WTC11 (cell line): ENCODE data around the gene TAS1R1. TPM values are rescaled to one million over a fixed set of nuclear protein-coding genes. Genes with fewer than 3 reads are reported as not detected.

Experiments used
- ATAC-seq: fragments of 200-7000 bp; cut with Tn5 transposase; 2 replicates; pipeline ENCODE4 v1.10.0; 2021; ENCODE audit warnings: mild to moderate bottlenecking, moderate library complexity
- CTCF ChIA-PET: fragments of 300-600 bp; sonication (Branson Sonifier 250); formaldehyde crosslinking; loops from one replicate; lab custom pipeline; 2021; ENCODE audit warnings: antibody characterized with exemption; lab: Charles Lee
- POLR2A ChIA-PET: fragments of 350-600 bp; sonication (Branson Sonifier 250); formaldehyde crosslinking; loops from one replicate; lab custom pipeline; 2021; ENCODE audit warnings: antibody characterized with exemption; lab: Charles Lee
- DNase-seq: peaks from one replicate; pipeline ENCODE4 v3.0.0; 2021; ENCODE audit warnings: low spot score
- H3K27ac Mint-ChIP-seq: 2 replicates; pipeline ENCODE4 v1.8.0; 2021; ENCODE audit warnings: mixed read lengths
- H3K27me3 Mint-ChIP-seq: 2 replicates; pipeline ENCODE4 v1.8.0; 2021; ENCODE audit warnings: low read depth, mild to moderate bottlenecking, moderate library complexity, mixed read lengths
- H3K36me3 Mint-ChIP-seq: 2 replicates; pipeline ENCODE4 v1.8.0; 2021; ENCODE audit warnings: mixed read lengths
- H3K4me1 Mint-ChIP-seq: 2 replicates; pipeline ENCODE4 v1.8.0; 2022; ENCODE audit warnings: mixed read lengths
- H3K4me3 Mint-ChIP-seq: 2 replicates; pipeline ENCODE4 v1.8.0; 2021; ENCODE audit warnings: mild to moderate bottlenecking, moderate library complexity, mixed read lengths
- H3K9me3 Mint-ChIP-seq: 2 replicates; pipeline ENCODE4 v1.8.0; 2021; ENCODE audit warnings: mixed read lengths
- CREB1 ChIP-seq: sonication (generic); formaldehyde crosslinking; IDR thresholded peaks from 2 replicates; pipeline ENCODE4 v1.8.0; 2023; ENCODE audit warnings: mild to moderate bottlenecking, missing genetic modification reagents
- CREM ChIP-seq: sonication (generic); formaldehyde crosslinking; IDR thresholded peaks from 2 replicates; pipeline ENCODE4 v1.8.1; 2022; ENCODE audit warnings: mild to moderate bottlenecking, missing genetic modification reagents, moderate library complexity
- EMX1 ChIP-seq: fragments of 250-450 bp; sonication (Bioruptor Pico); IDR thresholded peaks from 2 replicates; pipeline ENCODE4 v1.8.0; 2021; ENCODE audit warnings: mild to moderate bottlenecking
- ESRRA ChIP-seq: sonication (generic); formaldehyde crosslinking; IDR thresholded peaks from 2 replicates; pipeline ENCODE4 v1.8.1; 2022; ENCODE audit warnings: mild to moderate bottlenecking, missing genetic modification reagents, borderline replicate concordance
- FOXK1 ChIP-seq: sonication (generic); formaldehyde crosslinking; IDR thresholded peaks from 2 replicates; pipeline ENCODE4 v1.8.0; 2022; ENCODE audit warnings: mild to moderate bottlenecking, moderate library complexity, missing genetic modification reagents
- GABPB1 ChIP-seq: sonication (generic); formaldehyde crosslinking; IDR thresholded peaks from 2 replicates; pipeline ENCODE4 v1.8.1; 2023; ENCODE audit warnings: mild to moderate bottlenecking, missing genetic modification reagents
- JUN ChIP-seq: sonication (generic); formaldehyde crosslinking; IDR thresholded peaks from 2 replicates; pipeline ENCODE4 v1.8.0; 2023; ENCODE audit warnings: mild to moderate bottlenecking, missing genetic modification reagents
- KAT7 ChIP-seq: sonication (generic); formaldehyde crosslinking; IDR thresholded peaks from 2 replicates; pipeline ENCODE4 v1.8.1; 2023; ENCODE audit warnings: missing genetic modification reagents, mild to moderate bottlenecking, borderline replicate concordance
- NFATC4 ChIP-seq: fragments of 250-450 bp; sonication (Bioruptor Pico); IDR thresholded peaks from 2 replicates; pipeline ENCODE4 v1.9.0; 2021; ENCODE audit warnings: mild to moderate bottlenecking
- NR2C2 ChIP-seq: sonication (generic); formaldehyde crosslinking; IDR thresholded peaks from 2 replicates; pipeline ENCODE4 v1.8.0; 2022; ENCODE audit warnings: mild to moderate bottlenecking, missing genetic modification reagents
- NR3C1 ChIP-seq: sonication (generic); formaldehyde crosslinking; conservative IDR thresholded peaks from 2 replicates; pipeline ENCODE4 v1.8.1; 2023; ENCODE audit warnings: low read depth, mild to moderate bottlenecking, missing genetic modification reagents
- RELA ChIP-seq: sonication (generic); formaldehyde crosslinking; IDR thresholded peaks from 2 replicates; pipeline ENCODE4 v1.8.1; 2022; ENCODE audit warnings: missing genetic modification reagents, mild to moderate bottlenecking, borderline replicate concordance
- SP1 ChIP-seq: sonication (generic); formaldehyde crosslinking; conservative IDR thresholded peaks from 2 replicates; pipeline ENCODE4 v1.8.1; 2022; ENCODE audit warnings: missing genetic modification reagents
- TEAD1 ChIP-seq: sonication (generic); formaldehyde crosslinking; IDR thresholded peaks from 2 replicates; pipeline ENCODE4 v1.8.0; 2022; ENCODE audit warnings: mild to moderate bottlenecking, missing genetic modification reagents
- TEAD4 ChIP-seq: sonication (generic); formaldehyde crosslinking; IDR thresholded peaks from 2 replicates; pipeline ENCODE4 v1.8.0; 2022; ENCODE audit warnings: mild to moderate bottlenecking, missing genetic modification reagents
- ZNF219 ChIP-seq: sonication (generic); formaldehyde crosslinking; IDR thresholded peaks from 2 replicates; pipeline ENCODE4 v1.8.0; 2023; ENCODE audit warnings: missing genetic modification reagents, mild to moderate bottlenecking, borderline replicate concordance
- ZNF423 ChIP-seq: fragments of 250-450 bp; sonication (Bioruptor Pico); IDR thresholded peaks from 2 replicates; pipeline ENCODE4 v2.1.2; 2022; ENCODE audit warnings: mild to moderate bottlenecking, moderate library complexity
- ZNF671 ChIP-seq: fragments of 250-450 bp; sonication (Bioruptor Pico); IDR thresholded peaks from 2 replicates; pipeline ENCODE4 v1.8.0; 2021; ENCODE audit warnings: mild to moderate bottlenecking
- total RNA-seq: library from RNA; stranded (reverse); gene quantifications from 3 replicates; pipeline ENCODE4 v1.2.3, GENCODE V29; 2021
- TF ChIP-seq, protein P1 (sequence below): fragments of 250-450 bp; sonication (Bioruptor Pico); conservative IDR thresholded peaks from 2 replicates; pipeline ENCODE4 v1.9.0; 2021; ENCODE audit warnings: mild to moderate bottlenecking
- TF ChIP-seq, protein P2 (sequence below): sonication (generic); formaldehyde crosslinking; IDR thresholded peaks from 2 replicates; pipeline ENCODE4 v1.8.0; 2022; ENCODE audit warnings: mild to moderate bottlenecking, missing genetic modification reagents
- TF ChIP-seq, protein P3 (sequence below): sonication (generic); formaldehyde crosslinking; IDR thresholded peaks from 2 replicates; pipeline ENCODE4 v1.8.1; 2022; ENCODE audit warnings: mild to moderate bottlenecking, moderate library complexity, missing genetic modification reagents
- TF ChIP-seq, protein P4 (sequence below): sonication (generic); formaldehyde crosslinking; IDR thresholded peaks from 2 replicates; pipeline ENCODE4 v1.8.0; 2023; ENCODE audit warnings: mild to moderate bottlenecking, missing genetic modification reagents
- TF ChIP-seq, protein P5 (sequence below): sonication (generic); formaldehyde crosslinking; IDR thresholded peaks from 2 replicates; pipeline ENCODE4 v1.8.0; 2023; ENCODE audit warnings: missing genetic modification reagents, mild to moderate bottlenecking, borderline replicate concordance
- TF ChIP-seq, protein P6 (sequence below): sonication (generic); formaldehyde crosslinking; IDR thresholded peaks from 2 replicates; pipeline ENCODE4 v1.8.0; 2022; ENCODE audit warnings: mild to moderate bottlenecking, missing genetic modification reagents

Gene TAS1R1
- total RNA-seq, 1 experiment from 2014 or later = 0.11 TPM

DNA sequence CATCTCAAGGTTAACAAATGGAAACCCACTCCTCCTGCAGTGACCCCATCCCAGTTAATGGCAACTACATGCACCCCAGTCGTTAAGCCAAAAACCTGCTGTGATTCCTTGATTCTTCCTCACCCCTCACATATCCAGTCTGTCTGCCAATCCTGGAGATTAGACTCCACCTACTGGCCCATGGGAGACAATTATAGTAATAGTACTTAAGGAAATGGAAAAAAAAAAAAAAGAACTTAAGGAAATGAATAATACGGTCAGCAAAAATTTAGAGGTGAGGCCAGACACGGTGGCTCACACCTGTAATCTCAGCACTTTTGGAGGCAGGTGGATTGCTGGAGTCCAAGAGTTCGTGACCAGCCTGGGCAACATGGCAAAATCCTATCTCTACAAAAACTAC is 7.8 kb upstream of the TAS1R1 start (continued):
- TF ChIP-seq, protein P1, sequence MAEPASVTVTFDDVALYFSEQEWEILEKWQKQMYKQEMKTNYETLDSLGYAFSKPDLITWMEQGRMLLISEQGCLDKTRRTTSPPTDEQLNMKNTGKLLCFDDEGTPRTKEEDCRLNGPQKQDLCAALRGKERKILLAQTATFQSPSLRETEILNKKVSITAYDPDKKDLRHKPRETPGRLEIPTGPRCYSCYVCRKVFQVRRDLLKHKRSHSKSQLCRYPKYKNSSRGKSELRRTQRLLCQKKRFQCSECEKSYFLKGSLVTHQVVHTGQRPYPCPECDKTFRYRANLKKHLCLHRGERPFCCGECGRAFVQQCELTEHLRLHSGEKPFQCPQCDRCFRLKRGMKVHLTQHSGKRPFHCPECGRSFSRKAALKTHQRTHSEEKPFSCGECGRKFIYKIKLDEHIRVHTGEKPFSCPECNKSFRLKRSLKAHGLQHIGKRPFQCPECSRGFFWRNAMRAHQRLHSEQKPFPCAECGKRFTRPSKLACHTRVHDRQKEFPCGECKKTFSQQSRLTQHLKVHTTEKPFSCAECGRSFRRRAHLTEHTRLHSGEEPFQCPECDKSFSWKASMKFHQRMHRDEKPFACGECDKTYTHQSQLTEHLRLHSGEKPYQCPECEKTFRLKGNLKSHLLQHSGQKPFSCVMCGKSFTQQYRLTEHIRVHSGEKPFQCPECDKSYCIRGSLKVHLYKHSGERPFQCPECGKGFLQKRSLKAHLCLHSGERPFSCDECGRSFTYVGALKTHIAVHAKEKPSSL (CRISPR knock-in tag) = no peak
- no peak for TF ChIP-seq KAT7 (CRISPR knock-in tag)
- TF ChIP-seq EMX1 (CRISPR knock-in tag) = no peak

- Mint-ChIP-seq H3K36me3 (peaks cover 9% of the 10 kb centered on the region), H3K9me3 (no peaks in the 10 kb centered on the region), H3K4me3 (peak within 1 kb of the TSS; percentile 84), H3K27ac (no peak within 1 kb of the TSS), H3K27me3 (no peaks in the 10 kb centered on the region; the same call in 1 of the 2 replicates), H3K4me1 (peaks cover 12% of the 10 kb centered on the region)
- peak; percentile 93 for ATAC-seq
- ChIA-PET POLR2A (interaction anchor here (0.9 kb wide), 1 partner anchor 25 kb away, joined by 3 read pairs; the partner anchor contains the start of gene ZBTB48), CTCF (interaction anchor here (0.8 to 3.8 kb wide), 27 partner anchors 12 to 516 kb away, joined by 3 to 21 read pairs (median 4); partner anchors contain the start of genes ACOT7, DNAJC11, KLHL21 and THAP3)
- peak; percentile 97 for DNase-seq
- TF ChIP-seq, protein P2, sequence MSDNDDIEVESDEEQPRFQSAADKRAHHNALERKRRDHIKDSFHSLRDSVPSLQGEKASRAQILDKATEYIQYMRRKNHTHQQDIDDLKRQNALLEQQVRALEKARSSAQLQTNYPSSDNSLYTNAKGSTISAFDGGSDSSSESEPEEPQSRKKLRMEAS = peak; percentile 60; the same call in 1 of the 2 replicates
- 0 out of 2 replicates have a peak, but pooled peaks have one; percentile 26 for TF ChIP-seq GABPB1 (CRISPR knock-in tag)
- 0 out of 2 replicates have a peak, but pooled peaks have one; percentile 42 for TF ChIP-seq RELA (CRISPR knock-in tag)
- TF ChIP-seq ZNF219 (CRISPR knock-in tag) = peak; percentile 8; the same call in 1 of the 2 replicates
- 0 out of 2 replicates have a peak, but pooled peaks have one; percentile 52 for TF ChIP-seq JUN (CRISPR knock-in tag)
- no peak for TF ChIP-seq NR3C1
- TF ChIP-seq, protein P3, sequence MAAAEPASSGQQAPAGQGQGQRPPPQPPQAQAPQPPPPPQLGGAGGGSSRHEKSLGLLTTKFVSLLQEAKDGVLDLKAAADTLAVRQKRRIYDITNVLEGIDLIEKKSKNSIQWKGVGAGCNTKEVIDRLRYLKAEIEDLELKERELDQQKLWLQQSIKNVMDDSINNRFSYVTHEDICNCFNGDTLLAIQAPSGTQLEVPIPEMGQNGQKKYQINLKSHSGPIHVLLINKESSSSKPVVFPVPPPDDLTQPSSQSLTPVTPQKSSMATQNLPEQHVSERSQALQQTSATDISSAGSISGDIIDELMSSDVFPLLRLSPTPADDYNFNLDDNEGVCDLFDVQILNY (CRISPR knock-in tag) = peak; percentile 59; the same call in 1 of the 2 replicates
- TF ChIP-seq ESRRA = peak; percentile 83
- TF ChIP-seq, protein P4, sequence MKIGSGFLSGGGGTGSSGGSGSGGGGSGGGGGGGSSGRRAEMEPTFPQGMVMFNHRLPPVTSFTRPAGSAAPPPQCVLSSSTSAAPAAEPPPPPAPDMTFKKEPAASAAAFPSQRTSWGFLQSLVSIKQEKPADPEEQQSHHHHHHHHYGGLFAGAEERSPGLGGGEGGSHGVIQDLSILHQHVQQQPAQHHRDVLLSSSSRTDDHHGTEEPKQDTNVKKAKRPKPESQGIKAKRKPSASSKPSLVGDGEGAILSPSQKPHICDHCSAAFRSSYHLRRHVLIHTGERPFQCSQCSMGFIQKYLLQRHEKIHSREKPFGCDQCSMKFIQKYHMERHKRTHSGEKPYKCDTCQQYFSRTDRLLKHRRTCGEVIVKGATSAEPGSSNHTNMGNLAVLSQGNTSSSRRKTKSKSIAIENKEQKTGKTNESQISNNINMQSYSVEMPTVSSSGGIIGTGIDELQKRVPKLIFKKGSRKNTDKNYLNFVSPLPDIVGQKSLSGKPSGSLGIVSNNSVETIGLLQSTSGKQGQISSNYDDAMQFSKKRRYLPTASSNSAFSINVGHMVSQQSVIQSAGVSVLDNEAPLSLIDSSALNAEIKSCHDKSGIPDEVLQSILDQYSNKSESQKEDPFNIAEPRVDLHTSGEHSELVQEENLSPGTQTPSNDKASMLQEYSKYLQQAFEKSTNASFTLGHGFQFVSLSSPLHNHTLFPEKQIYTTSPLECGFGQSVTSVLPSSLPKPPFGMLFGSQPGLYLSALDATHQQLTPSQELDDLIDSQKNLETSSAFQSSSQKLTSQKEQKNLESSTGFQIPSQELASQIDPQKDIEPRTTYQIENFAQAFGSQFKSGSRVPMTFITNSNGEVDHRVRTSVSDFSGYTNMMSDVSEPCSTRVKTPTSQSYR (CRISPR knock-in tag) = 0 out of 2 replicates have a peak, but pooled peaks have one; percentile 43
- TF ChIP-seq KAT7 (CRISPR knock-in tag) = peak; percentile 80; the same call in 1 of the 2 replicates
- no peak for TF ChIP-seq ZNF671
- TF ChIP-seq NR2C2 (CRISPR knock-in tag) = no peak
- TF ChIP-seq NFATC4 (CRISPR knock-in tag) = no peak
- peak; percentile 40; the same call in 1 of the 2 replicates for TF ChIP-seq CREM (CRISPR knock-in tag)
- TF ChIP-seq TEAD4 (CRISPR knock-in tag) = 0 out of 2 replicates have a peak, but pooled peaks have one; percentile 18
- TF ChIP-seq ZNF423 = no peak
- TF ChIP-seq, protein P5, sequence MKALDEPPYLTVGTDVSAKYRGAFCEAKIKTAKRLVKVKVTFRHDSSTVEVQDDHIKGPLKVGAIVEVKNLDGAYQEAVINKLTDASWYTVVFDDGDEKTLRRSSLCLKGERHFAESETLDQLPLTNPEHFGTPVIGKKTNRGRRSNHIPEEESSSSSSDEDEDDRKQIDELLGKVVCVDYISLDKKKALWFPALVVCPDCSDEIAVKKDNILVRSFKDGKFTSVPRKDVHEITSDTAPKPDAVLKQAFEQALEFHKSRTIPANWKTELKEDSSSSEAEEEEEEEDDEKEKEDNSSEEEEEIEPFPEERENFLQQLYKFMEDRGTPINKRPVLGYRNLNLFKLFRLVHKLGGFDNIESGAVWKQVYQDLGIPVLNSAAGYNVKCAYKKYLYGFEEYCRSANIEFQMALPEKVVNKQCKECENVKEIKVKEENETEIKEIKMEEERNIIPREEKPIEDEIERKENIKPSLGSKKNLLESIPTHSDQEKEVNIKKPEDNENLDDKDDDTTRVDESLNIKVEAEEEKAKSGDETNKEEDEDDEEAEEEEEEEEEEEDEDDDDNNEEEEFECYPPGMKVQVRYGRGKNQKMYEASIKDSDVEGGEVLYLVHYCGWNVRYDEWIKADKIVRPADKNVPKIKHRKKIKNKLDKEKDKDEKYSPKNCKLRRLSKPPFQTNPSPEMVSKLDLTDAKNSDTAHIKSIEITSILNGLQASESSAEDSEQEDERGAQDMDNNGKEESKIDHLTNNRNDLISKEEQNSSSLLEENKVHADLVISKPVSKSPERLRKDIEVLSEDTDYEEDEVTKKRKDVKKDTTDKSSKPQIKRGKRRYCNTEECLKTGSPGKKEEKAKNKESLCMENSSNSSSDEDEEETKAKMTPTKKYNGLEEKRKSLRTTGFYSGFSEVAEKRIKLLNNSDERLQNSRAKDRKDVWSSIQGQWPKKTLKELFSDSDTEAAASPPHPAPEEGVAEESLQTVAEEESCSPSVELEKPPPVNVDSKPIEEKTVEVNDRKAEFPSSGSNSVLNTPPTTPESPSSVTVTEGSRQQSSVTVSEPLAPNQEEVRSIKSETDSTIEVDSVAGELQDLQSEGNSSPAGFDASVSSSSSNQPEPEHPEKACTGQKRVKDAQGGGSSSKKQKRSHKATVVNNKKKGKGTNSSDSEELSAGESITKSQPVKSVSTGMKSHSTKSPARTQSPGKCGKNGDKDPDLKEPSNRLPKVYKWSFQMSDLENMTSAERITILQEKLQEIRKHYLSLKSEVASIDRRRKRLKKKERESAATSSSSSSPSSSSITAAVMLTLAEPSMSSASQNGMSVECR (CRISPR knock-in tag) = no peak
- no peak for TF ChIP-seq CREB1 (CRISPR knock-in tag)
- no peak for TF ChIP-seq FOXK1 (CRISPR knock-in tag)
- TF ChIP-seq, protein P6, sequence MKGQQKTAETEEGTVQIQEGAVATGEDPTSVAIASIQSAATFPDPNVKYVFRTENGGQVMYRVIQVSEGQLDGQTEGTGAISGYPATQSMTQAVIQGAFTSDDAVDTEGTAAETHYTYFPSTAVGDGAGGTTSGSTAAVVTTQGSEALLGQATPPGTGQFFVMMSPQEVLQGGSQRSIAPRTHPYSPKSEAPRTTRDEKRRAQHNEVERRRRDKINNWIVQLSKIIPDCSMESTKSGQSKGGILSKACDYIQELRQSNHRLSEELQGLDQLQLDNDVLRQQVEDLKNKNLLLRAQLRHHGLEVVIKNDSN = no peak; the same call in 1 of the 2 replicates
- peak; percentile 72; the same call in 1 of the 2 replicates for TF ChIP-seq SP1 (CRISPR knock-in tag)
- peak; percentile 75; the same call in 1 of the 2 replicates for TF ChIP-seq TEAD1 (CRISPR knock-in tag)
Observed at GRCh38 chr1:6554031-6554906, 838 bp upstream of the TAS1R1 start, which contains the start of gene NOL9. Gene NOL9, minus strand, starts transcription at chr1:6554513. Its CDS starts 11 bp downstream, at chr1:6554502.
